Chondrocyte (in vitro differentiated cells): ENCODE data around the gene JAKMIP1. TPM values are rescaled to one million over a fixed set of nuclear protein-coding genes. Genes with fewer than 3 reads are reported as not detected.

Experiments used
- DNase-seq: peaks from one replicate; pipeline ENCODE4 v3.0.0; 2021; ENCODE audit warnings: mixed read lengths, low spot score
- H3K27ac Mint-ChIP-seq: one replicate; pipeline ENCODE4 v1.8.0; 2021; ENCODE audit warnings: mild to moderate bottlenecking, moderate library complexity, mixed read lengths; ENCODE audit not compliant: unreplicated experiment
- H3K27me3 Mint-ChIP-seq: 2 replicates; pipeline ENCODE4 v1.8.0; 2021; ENCODE audit warnings: low read depth, mixed read lengths
- H3K36me3 Mint-ChIP-seq: 2 replicates; pipeline ENCODE4 v1.8.0; 2021; ENCODE audit warnings: low read depth, mixed read lengths
- H3K4me1 Mint-ChIP-seq: 2 replicates; pipeline ENCODE4 v1.8.0; 2021; ENCODE audit warnings: low read depth, mild to moderate bottlenecking, mixed read lengths
- H3K4me3 Mint-ChIP-seq: one replicate; pipeline ENCODE4 v1.8.0; 2021; ENCODE audit warnings: mild to moderate bottlenecking, moderate library complexity, mixed read lengths; ENCODE audit not compliant: unreplicated experiment
- H3K9me3 Mint-ChIP-seq: 2 replicates; pipeline ENCODE4 v1.8.0; 2021; ENCODE audit warnings: low read depth, mixed read lengths
- total RNA-seq: library from RNA; stranded (reverse); gene quantifications from 3 replicates; pipeline ENCODE4 v1.2.1, GENCODE V29; 2021
- TF ChIP-seq, protein P1 (sequence below): fragments of 200-600 bp; sonication (generic); IDR thresholded peaks from 2 replicates; pipeline ENCODE4 v1.5.0; 2021; ENCODE audit warnings: antibody characterized with exemption, mild to moderate bottlenecking, moderate library complexity

Gene JAKMIP1
- total RNA-seq, 1 donor from 2014 or later = 0.10 TPM

DNA sequence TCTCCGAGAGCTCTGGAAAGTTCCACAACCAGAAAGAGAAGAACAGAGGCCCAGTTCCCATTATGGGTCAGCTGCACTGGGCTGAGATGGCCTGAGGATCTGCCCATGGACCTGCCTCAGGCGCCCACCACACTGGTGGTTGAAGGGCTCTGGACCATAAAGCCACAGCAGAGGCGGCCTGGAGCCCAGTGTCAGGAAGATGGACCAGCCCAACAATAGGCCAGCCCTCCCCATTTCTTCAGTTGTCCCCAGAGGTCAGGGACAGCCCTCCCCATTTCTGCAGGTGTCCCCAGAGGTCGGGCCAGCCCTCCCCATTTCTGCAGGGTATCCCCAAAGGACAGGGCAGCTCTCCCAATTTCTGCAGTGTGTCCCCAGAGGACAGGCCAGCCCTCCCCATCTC lies 144.9 kb downstream of the JAKMIP1 start:
- Mint-ChIP-seq H3K4me1 (no peaks in the 10 kb centered on the region), H3K9me3 (peaks cover 16% of the 10 kb centered on the region), H3K4me3 (no peak overlapping the region), H3K27ac (no peak overlapping the region), H3K27me3 (peaks cover 6% of the 10 kb centered on the region), H3K36me3 (no peaks in the 10 kb centered on the region)
- no peak for DNase-seq
- TF ChIP-seq, protein P1, sequence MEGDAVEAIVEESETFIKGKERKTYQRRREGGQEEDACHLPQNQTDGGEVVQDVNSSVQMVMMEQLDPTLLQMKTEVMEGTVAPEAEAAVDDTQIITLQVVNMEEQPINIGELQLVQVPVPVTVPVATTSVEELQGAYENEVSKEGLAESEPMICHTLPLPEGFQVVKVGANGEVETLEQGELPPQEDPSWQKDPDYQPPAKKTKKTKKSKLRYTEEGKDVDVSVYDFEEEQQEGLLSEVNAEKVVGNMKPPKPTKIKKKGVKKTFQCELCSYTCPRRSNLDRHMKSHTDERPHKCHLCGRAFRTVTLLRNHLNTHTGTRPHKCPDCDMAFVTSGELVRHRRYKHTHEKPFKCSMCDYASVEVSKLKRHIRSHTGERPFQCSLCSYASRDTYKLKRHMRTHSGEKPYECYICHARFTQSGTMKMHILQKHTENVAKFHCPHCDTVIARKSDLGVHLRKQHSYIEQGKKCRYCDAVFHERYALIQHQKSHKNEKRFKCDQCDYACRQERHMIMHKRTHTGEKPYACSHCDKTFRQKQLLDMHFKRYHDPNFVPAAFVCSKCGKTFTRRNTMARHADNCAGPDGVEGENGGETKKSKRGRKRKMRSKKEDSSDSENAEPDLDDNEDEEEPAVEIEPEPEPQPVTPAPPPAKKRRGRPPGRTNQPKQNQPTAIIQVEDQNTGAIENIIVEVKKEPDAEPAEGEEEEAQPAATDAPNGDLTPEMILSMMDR = no peak

DNA sequence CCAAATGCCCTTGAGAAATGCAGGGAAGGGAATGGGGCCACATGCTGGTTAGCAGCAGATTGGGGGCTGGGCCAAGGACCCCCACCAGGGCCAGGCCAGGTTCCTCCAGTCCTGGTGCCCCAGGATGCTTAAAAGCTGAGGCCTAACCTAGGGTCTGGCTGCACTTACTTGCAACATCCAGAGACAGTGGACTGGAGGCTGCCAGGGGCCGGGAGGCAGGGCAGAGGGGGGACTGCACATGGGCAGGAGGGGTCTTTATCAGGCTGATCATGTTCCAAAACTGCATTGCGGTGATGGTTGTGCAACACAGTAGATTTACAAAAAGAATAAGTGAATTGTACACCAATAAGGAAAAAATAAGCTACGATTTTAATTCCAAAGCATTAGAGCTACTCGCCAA lies 145.3 kb downstream of the JAKMIP1 start:
- H3K9me3 Mint-ChIP-seq = peaks cover 12% of the 10 kb centered on the region
- no peaks in the 10 kb centered on the region for H3K36me3 Mint-ChIP-seq
- no peak for DNase-seq
- no peak overlapping the region for H3K27ac Mint-ChIP-seq
- H3K4me3 Mint-ChIP-seq = no peak overlapping the region
- H3K27me3 Mint-ChIP-seq = peaks cover 9% of the 10 kb centered on the region
- TF ChIP-seq, protein P1 = no peak
- H3K4me1 Mint-ChIP-seq = no peaks in the 10 kb centered on the region

DNA sequence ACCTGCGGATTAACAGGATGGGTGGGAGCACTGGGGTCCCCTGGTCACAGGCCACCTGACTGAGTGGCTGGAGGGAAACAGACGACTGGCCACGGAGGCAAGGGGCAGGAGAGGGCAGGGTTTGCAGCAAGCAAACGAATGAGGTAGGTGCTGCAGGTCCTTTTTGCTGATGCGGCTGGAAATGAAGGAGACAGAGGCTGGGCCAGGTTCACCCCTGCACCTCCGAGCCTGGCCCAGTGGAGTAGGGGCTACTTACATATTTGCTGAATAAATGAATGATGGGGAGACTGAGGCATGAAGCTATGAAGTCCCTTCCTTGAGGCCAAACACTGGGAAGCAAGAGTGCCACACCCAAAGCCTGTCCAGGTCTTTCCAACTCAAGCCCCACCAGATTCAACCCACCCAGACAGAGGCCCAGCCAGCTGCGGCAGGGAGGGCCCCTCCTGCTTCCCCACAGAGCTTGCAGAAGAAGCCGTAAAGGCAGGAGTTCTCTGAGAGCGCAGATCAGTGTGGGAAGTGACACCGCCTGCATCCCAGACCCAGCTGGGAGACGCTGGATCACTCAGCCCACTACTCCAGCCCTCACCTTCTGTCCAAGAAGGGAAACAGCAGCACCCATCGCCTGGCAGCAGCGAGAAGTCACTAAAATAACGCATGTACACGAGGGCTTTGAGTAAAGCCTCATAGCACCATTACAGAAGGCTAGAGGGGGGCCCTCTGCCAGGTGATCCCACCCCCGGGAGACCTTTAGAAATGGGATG lies 146.0 kb downstream of the JAKMIP1 start:
- Mint-ChIP-seq H3K27me3 (peaks cover 15% of the 10 kb centered on the region), H3K27ac (no peak overlapping the region), H3K36me3 (no peaks in the 10 kb centered on the region), H3K4me1 (no peaks in the 10 kb centered on the region), H3K4me3 (no peak overlapping the region), H3K9me3 (peaks cover 11% of the 10 kb centered on the region)
- TF ChIP-seq, protein P1 = no peak
- no peak for DNase-seq

DNA sequence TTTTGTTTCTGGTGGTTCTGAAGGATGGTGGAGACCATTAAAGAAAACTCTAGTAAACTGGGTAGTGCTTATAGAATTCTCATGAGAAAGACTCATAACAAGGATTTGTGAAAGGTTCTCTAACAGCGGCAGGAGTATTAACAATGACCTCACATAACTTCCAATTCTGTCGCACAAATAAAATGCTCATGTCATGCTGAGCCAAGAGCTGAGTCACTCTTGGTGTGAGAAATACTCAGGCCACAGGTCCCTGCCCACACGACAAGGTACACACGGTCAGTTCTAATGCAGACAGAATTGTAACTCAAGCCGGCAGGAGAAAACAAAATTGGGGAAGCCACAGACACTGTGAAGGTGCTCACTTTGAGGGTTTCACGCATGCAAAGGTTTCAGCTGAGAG lies 147.7 kb downstream of the JAKMIP1 start:
- no peak for DNase-seq
- no peak overlapping the region for H3K27ac Mint-ChIP-seq
- no peak overlapping the region for H3K4me3 Mint-ChIP-seq
- TF ChIP-seq, protein P1 = no peak
- H3K27me3 Mint-ChIP-seq = peaks cover 21% of the 10 kb centered on the region
- no peaks in the 10 kb centered on the region for H3K36me3 Mint-ChIP-seq
- H3K4me1 Mint-ChIP-seq = no peaks in the 10 kb centered on the region
- no peaks in the 10 kb centered on the region for H3K9me3 Mint-ChIP-seq

DNA sequence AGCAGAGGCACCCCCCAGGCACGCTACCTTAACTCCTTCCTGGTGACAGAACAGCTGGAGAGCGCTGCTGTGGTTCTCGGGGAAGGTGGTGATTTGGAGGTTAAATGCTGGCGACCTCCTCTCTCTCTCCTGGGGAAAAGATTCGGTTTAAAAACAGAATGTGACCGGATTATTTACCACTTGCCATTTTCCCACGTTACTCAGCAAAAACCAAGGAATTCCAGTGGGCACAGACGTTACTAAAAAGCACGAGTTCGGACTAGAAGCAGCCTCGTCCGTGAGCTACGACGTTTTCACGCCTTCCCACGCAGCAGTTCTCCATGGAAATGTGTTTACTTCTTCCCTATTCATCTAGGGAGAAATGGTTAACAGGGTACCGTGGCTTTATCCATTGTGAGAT lies 149.8 kb downstream of the JAKMIP1 start:
- Mint-ChIP-seq H3K4me3 (no peak overlapping the region), H3K27ac (no peak overlapping the region), H3K4me1 (no peaks in the 10 kb centered on the region), H3K36me3 (no peaks in the 10 kb centered on the region), H3K27me3 (peaks cover 28% of the 10 kb centered on the region), H3K9me3 (no peaks in the 10 kb centered on the region)
- TF ChIP-seq, protein P1 = no peak
- no peak for DNase-seq
